ENCODE results near the gene FRMPD4.

GRCh38 chrX:12141511-12141910 is 3.2 kb downstream of the FRMPD4 start:
- no peak for TF ChIP-seq GATA2 (IDR thresholded peaks at IDR 0.05; ENCODE audit: low read depth, low read length)
- TF ChIP-seq GATA3 (IDR thresholded peaks at IDR 0.05; ENCODE audit: low read depth, low read length) = no peak

All from SH-SY5Y (cell line).